Measurements from ENCODE around the gene TMEM50B. TPM values are rescaled to one million over a fixed set of nuclear protein-coding genes. Genes with fewer than 3 reads are reported as not detected.
A peak's percentile ranks its signal among the peaks of the same experiment; 100 is the strongest.

TMEM50B gene
- total and polyA plus RNA-seq, 2 of the 8 experiments (the other 6 are each of a cell fraction or from before 2014, with no cell fraction given): 16.8 to 20.5 TPM

- Histone ChIP-seq H2BK120ac (replicated peaks; ENCODE audit: low read depth, low read length) (no peak overlapping the region), H3K27ac (ENCODE audit: low read depth, low read length) (peak overlapping the region; percentile 43; the same call in 1 of the 2 replicates), H3K23me2 (ENCODE audit: low read depth, low read length) (peaks cover 10% of the 10 kb centered on the region), H3K4me1 (replicated peaks in 1 of 4; ENCODE audit: control insufficient read depth in 3 of 4, insufficient read depth in 4 of 4, low read length in 3 of 4) (0 out of 7 replicates have a peak, but pooled peaks cover 0 to 6% (median 0%) of the 10 kb centered on the region in 4 experiments), H3K4ac (replicated peaks; ENCODE audit: insufficient read length, low read depth, low read length) (no peak overlapping the region), H2BK15ac (ENCODE audit: low read length) (no peak overlapping the region), H4K20me1 (replicated peaks in 1 of 2; ENCODE audit: control insufficient read depth in 1 of 2, insufficient read depth in 2 of 2, low read length in 2 of 2) (peaks cover 2% of the 10 kb centered on the region in 2 experiments), H2BK12ac (ENCODE audit: low read depth, low read length) (no peak overlapping the region; the same call in 1 of the 2 replicates), H3K56ac (replicated peaks; ENCODE audit: insufficient read length, low read depth, low read length) (peak overlapping the region; percentile 79), H3K36me3 (ENCODE audit: control insufficient read depth in 2 of 4, insufficient read depth in 4 of 4, low read length in 3 of 4) (no peaks in the 10 kb centered on the region), H2AFZ (ENCODE audit: low read length) (peak overlapping the region; percentile 92), H2BK5ac (ENCODE audit: low read depth, low read length) (0 out of 2 replicates have a peak overlapping the region, but pooled peaks have one; percentile 20), H3K79me1 (ENCODE audit: low read depth, low read length) (no peaks in the 10 kb centered on the region), H2AK5ac (ENCODE audit: low read depth, low read length) (no peak overlapping the region), H4K8ac (ENCODE audit: extremely low read depth, insufficient read depth, low read length) (peak overlapping the region; percentile 94; the same call in 1 of the 2 replicates), H3K79me2 (ENCODE audit: control insufficient read depth in 1 of 2, insufficient read depth in 2 of 2, low read length in 2 of 2) (peaks cover 0 to 5% of the 10 kb centered on the region in 2 experiments; a peak in 1 of 4 replicates), H3K27me3 (replicated peaks in 1 of 4; ENCODE audit: control insufficient read depth in 3 of 4, extremely low read depth in 1 of 4, insufficient read depth in 3 of 4, low read length in 3 of 4) (no peaks in the 10 kb centered on the region), H3K4me2 (ENCODE audit: insufficient read depth in 1 of 2, low read depth in 2 of 2, low read length in 2 of 2) (peak overlapping the region; percentile 88 to 95), H4K91ac (replicated peaks; ENCODE audit: insufficient read length, low read length) (no peak overlapping the region), H3K23ac (ENCODE audit: insufficient read length) (no peak overlapping the region), H2BK20ac (ENCODE audit: low read length) (no peak overlapping the region), H3K18ac (ENCODE audit: extremely low read depth, low read length) (no peak overlapping the region), H3K4me3 (ENCODE audit: extremely low read depth in 1 of 4, insufficient read depth in 2 of 4, low read depth in 3 of 4, low read length in 4 of 4) (peak overlapping the region; percentile 53 to 87 (median 69)), H3K14ac (ENCODE audit: insufficient read length) (no peak overlapping the region), H3K9me3 (ENCODE audit: insufficient read depth in 2 of 2, low read depth in 1 of 2, low read length in 1 of 2) (no peaks in the 10 kb centered on the region), H3K9ac (replicated peaks in 1 of 4; ENCODE audit: extremely low read depth in 1 of 4, low read depth in 3 of 4, low read length in 3 of 4) (peak overlapping the region in 3 of 4 experiments; percentile 61 to 75 (median 69); a peak in 6 of 7 replicates), H4K5ac (ENCODE audit: insufficient read length, low read depth, low read length) (no peak overlapping the region)
- ChIA-PET CTCF (ENCODE audit: partially characterized antibody) (interaction anchor here (0.8 to 1.5 kb wide), 9 partner anchors 9 to 412 kb away, joined by 3 to 5 read pairs (median 4); no protein-coding TSS in a partner anchor), POLR2A (ENCODE audit: partially characterized antibody) (interaction anchor here (0.7 to 4.2 kb wide), 11 partner anchors 10 to 654 kb away, joined by 3 to 30 read pairs (median 5); partner anchors contain the start of genes DNAJC28 and SON)
- DNase-seq (ENCODE audit: low read depth in 1 of 2, low spot score in 2 of 2) (no peak), FAIRE-seq (no peak)
- WGBS, 2 experiments (ENCODE audit: extremely low coverage in 1 of 2, insufficient coverage in 1 of 2, insufficient read length in 1 of 2, insufficient replicate concordance in 2 of 2, low coverage in 1 of 2, low lambda C conversion rate in 2 of 2, missing lambda C conversion rate in 1 of 2): 46% methylated on average over 16 of the region's 17 CpGs; no CpG with 5 or more reads in 1 of the 2 experiments
- TF ChIP-seq PHF8 (conservative IDR thresholded peaks at IDR 0.05; ENCODE audit: low read depth, low read length): peak; percentile 7; the same call in 1 of the 2 replicates
- TF ChIP-seq MAX (IDR thresholded peaks at IDR 0.05): no peak
- no peak for TF ChIP-seq YY1 (IDR thresholded peaks at IDR 0.05; ENCODE audit: low read depth, low read length)
These were observed 818 bp upstream of the TMEM50B start for GRCh38 chr21:33480481-33481103.
